Spleen (tissue), 11 donors: ENCODE measurements around the gene TP53. TPM values are rescaled to one million over a fixed set of nuclear protein-coding genes. Genes with fewer than 3 reads are reported as not detected.

Experiments used
- DNase-seq: peaks from one replicate; pipeline ENCODE4 v3.0.0-alpha.2; 2020
- H3K27ac ChIP-seq, 8 donors: fragments of 200-600 bp; sonication (generic) in 7 of 8; 1 replicate in 4 of 8; 2 replicates in 4 of 8; pipeline versions ENCODE4 v1.5.0 to v1.8.0; 2016 to 2021; ENCODE audit warnings: inconsistent platforms in 4 of 8, mild to moderate bottlenecking in 4 of 8, moderate library complexity in 1 of 8
- H3K27me3 ChIP-seq, 7 donors: fragments of 200-600 bp; sonication (generic) in 6 of 7; replicated peaks in 1 of 7; 1 replicate in 4 of 7; 2 replicates in 3 of 7; pipeline versions ENCODE4 v1.5.0 to v1.8.0; 2016 to 2021; ENCODE audit warnings: inconsistent platforms in 3 of 7, mild to moderate bottlenecking in 1 of 7
- H3K36me3 ChIP-seq, 6 donors: fragments of 200-600 bp; sonication (generic) in 5 of 6; 1 replicate in 4 of 6; 2 replicates in 2 of 6; pipeline versions ENCODE4 v1.5.0 to v1.8.0; 2016 to 2021; ENCODE audit warnings: inconsistent platforms in 2 of 6
- H3K4me1 ChIP-seq, 6 donors: fragments of 200-600 bp; sonication (generic) in 5 of 6; 1 replicate in 3 of 6; 2 replicates in 3 of 6; pipeline versions ENCODE4 v1.5.0 to v1.8.0; 2016 to 2021; ENCODE audit warnings: inconsistent platforms in 3 of 6
- H3K4me3 ChIP-seq, 8 donors: fragments of 200-600 bp; sonication (generic) in 7 of 8; 1 replicate in 4 of 8; 2 replicates in 4 of 8; pipeline versions ENCODE4 v1.5.0 to v1.8.0; 2016 to 2021; ENCODE audit warnings: inconsistent platforms in 4 of 8, mild to moderate bottlenecking in 4 of 8, moderate library complexity in 2 of 8
- H3K9me3 ChIP-seq, 8 donors: fragments of 200-600 bp; sonication (generic) in 7 of 8; 1 replicate in 4 of 8; 2 replicates in 4 of 8; pipeline versions ENCODE4 v1.5.0 to v1.8.0; 2016 to 2021; ENCODE audit warnings: inconsistent platforms in 4 of 8
- CTCF ChIP-seq, 11 experiments: fragments of 200-600 bp in 7 of 11; fragments of 450-650 bp in 4 of 11; sonication (generic) in 4 of 11; IDR thresholded peaks in 8 of 11; conservative IDR thresholded peaks in 3 of 11; 1 replicate in 7 of 11; 2 replicates in 4 of 11; pipeline versions ENCODE4 v1.4.0 to v1.8.0; 2016 to 2021; ENCODE audit warnings: antibody characterized with exemption in 11 of 11, inconsistent platforms in 4 of 11, mild to moderate bottlenecking in 1 of 11
- POLR2A ChIP-seq, 3 donors: fragments of 450-650 bp; IDR thresholded peaks; one replicate each; pipeline ENCODE4 v1.5.1; 2017; ENCODE audit warnings: antibody characterized with exemption in 3 of 3, mild to moderate bottlenecking in 1 of 3
- POLR2AphosphoS5 ChIP-seq, 3 donors: sonication (generic); formaldehyde crosslinking; IDR thresholded peaks; one replicate each; pipeline ENCODE4 v1.5.1; 2017; ENCODE audit warnings: antibody characterized with exemption in 3 of 3
- WGBS, 5 donors: extraction: QIAGEN DNeasy Blood & Tissue Kit in 3 of 5; methylation state at CpG; one replicate each; pipeline versions ENCODE4 v1.1.5 to v1.1.7; 2013 to 2018; 5-methylcytosine and 5-hydroxymethylcytosine counted together
- intact Hi-C: fragments of 100-400 bp; cut with DNase I; formaldehyde crosslinking; loops from one replicate; pipeline ENCODE4 v1.15.0; 2023; ENCODE audit warnings: low total_unique reads
- polyA plus RNA-seq, 3 donors: library from polyadenylated mRNA; stranded (reverse); fragments of 200-250 nt; gene quantifications; one replicate each; pipeline ENCODE4 v1.2.1, GENCODE V29; 2013
- total RNA-seq, 7 donors: library from RNA; depleted of rRNA in 3 of 7; stranded (reverse); fragments of >200 nt in 3 of 7; fragmentation: NEBNext Ultra II Directional in 4 of 7; extraction: Animal tissue kit (Norgen Biotek cat#: 25700) in 4 of 7; gene quantifications; one replicate each; pipeline versions ENCODE4 v1.1.0 to v1.2.1, GENCODE V29; 2016 to 2021
- donor health status: healthy with polysubstance abuse.
- donor health status: DM: no; HTN: no; CAD: no; lungs with moderate emphysema.
- donor health status: DM: no; HTN: no; CAD: no.
- donor health status: Bipolar disorder and iron deficiency.
- donor health status: healthy.
- donor health status: DM: no; HTN: no; CAD: no.
- donor health status: DM: yes; HTN: yes; CAD: no.

Gene TP53
- total and polyA plus RNA-seq, 10 donors, result 33.6 to 83.9 (median 44.9) TPM

GRCh38 chr17:7711051-7711755 lies 23.9 kb upstream of the TP53 start:
- peaks cover 0 to 9% (median 5%) of the 10 kb centered on the region in 6 donors for H3K4me1 ChIP-seq
- intact Hi-C loops, result no loop called here
- H3K27me3 ChIP-seq, result peaks cover 4 to 89% (median 25%) of the 10 kb centered on the region in 7 donors
- H3K4me3 ChIP-seq, result no peak overlapping the region
- 70 to 83% (median 75%) methylated on average over 7 of the region's 7 CpGs for WGBS, 5 donors
- no peak for DNase-seq
- TF ChIP-seq POLR2A (IDR thresholded peaks at IDR 0.05) (no peak), POLR2AphosphoS5 (IDR thresholded peaks at IDR 0.05) (no peak), CTCF (IDR thresholded peaks at IDR 0.05 in 8 of 11, conservative IDR thresholded peaks at IDR 0.05 in 3 of 11) (no peak)
- no peaks in the 10 kb centered on the region for H3K36me3 ChIP-seq
- no peaks in the 10 kb centered on the region for H3K9me3 ChIP-seq
- no peak overlapping the region for H3K27ac ChIP-seq

- H3K4me1 ChIP-seq, result peaks cover under 1 to 15% (median 8%) of the 10 kb centered on the region in 6 donors
- intact Hi-C loops, result no loop called here
- TF ChIP-seq CTCF (IDR thresholded peaks at IDR 0.05 in 8 of 11, conservative IDR thresholded peaks at IDR 0.05 in 3 of 11) (no peak), POLR2AphosphoS5 (IDR thresholded peaks at IDR 0.05) (no peak), POLR2A (IDR thresholded peaks at IDR 0.05) (no peak)
- H3K27ac ChIP-seq, result no peak overlapping the region
- H3K36me3 ChIP-seq, result no peaks in the 10 kb centered on the region
- WGBS, 5 donors, result 60 to 69% (median 64%) methylated on average over 7 of the region's 7 CpGs
- peaks cover 2 to 89% (median 28%) of the 10 kb centered on the region in 7 donors for H3K27me3 ChIP-seq
- no peak overlapping the region for H3K4me3 ChIP-seq
- no peak for DNase-seq
- H3K9me3 ChIP-seq, result no peaks in the 10 kb centered on the region
Measured at GRCh38 chr17:7710301-7710700, 23.0 kb upstream of the TP53 start.

GRCh38 chr17:7709031-7709430 lies 21.7 kb upstream of the TP53 start:
- Histone ChIP-seq H3K27ac (no peak overlapping the region), H3K9me3 (no peaks in the 10 kb centered on the region), H3K4me1 (peaks cover 7 to 28% (median 21%) of the 10 kb centered on the region in 6 donors), H3K27me3 (peaks cover 5 to 89% (median 41%) of the 10 kb centered on the region in 7 donors), H3K4me3 (no peak overlapping the region), H3K36me3 (no peaks in the 10 kb centered on the region)
- TF ChIP-seq CTCF (IDR thresholded peaks at IDR 0.05 in 8 of 11, conservative IDR thresholded peaks at IDR 0.05 in 3 of 11) (no peak), POLR2AphosphoS5 (IDR thresholded peaks at IDR 0.05) (no peak), POLR2A (IDR thresholded peaks at IDR 0.05) (no peak)
- intact Hi-C loops, result no loop called here
- WGBS, 5 donors, result 78 to 92% (median 83%) methylated on average over 8 to 11 of the region's 11 CpGs
- DNase-seq, result no peak

- no peak for TF ChIP-seq POLR2A (IDR thresholded peaks at IDR 0.05)
- no peak for TF ChIP-seq CTCF (IDR thresholded peaks at IDR 0.05 in 8 of 11, conservative IDR thresholded peaks at IDR 0.05 in 3 of 11)
- TF ChIP-seq POLR2AphosphoS5 (IDR thresholded peaks at IDR 0.05), result no peak
- Histone ChIP-seq H3K9me3 (no peaks in the 10 kb centered on the region), H3K4me1 (peaks cover 7 to 33% (median 22%) of the 10 kb centered on the region in 6 donors), H3K27ac (no peak overlapping the region), H3K27me3 (peaks cover 5 to 89% (median 34%) of the 10 kb centered on the region in 7 donors), H3K36me3 (peaks cover 0 to 8% (median 1%) of the 10 kb centered on the region in 6 donors), H3K4me3 (no peak overlapping the region)
- no peak for DNase-seq
- intact Hi-C loops, result no loop called here
- 79 to 88% (median 82%) methylated on average over 22 of the region's 22 CpGs for WGBS, 5 donors
Measured at GRCh38 chr17:7707858-7708750, 20.8 kb upstream of the TP53 start.
